Suppressor macrophage (primary cell): ENCODE results near the gene LAMA3.
A peak's percentile ranks its signal among the peaks of the same experiment; 100 is the strongest.

ENCODE experiments used
- DNase-seq, 4 experiments: peaks; one replicate each; pipeline ENCODE4 v3.0.0-alpha.2; 2020 to 2022

The LAMA3 gene

GRCh38 chr18:23977719-23978483, 288.6 kb downstream of the LAMA3 start:
- peak; percentile 77 to 92 (median 90) for DNase-seq

GRCh38 chr18:23981369-23981980, 292.2 kb downstream of the LAMA3 start:
- no peak for DNase-seq

DNA sequence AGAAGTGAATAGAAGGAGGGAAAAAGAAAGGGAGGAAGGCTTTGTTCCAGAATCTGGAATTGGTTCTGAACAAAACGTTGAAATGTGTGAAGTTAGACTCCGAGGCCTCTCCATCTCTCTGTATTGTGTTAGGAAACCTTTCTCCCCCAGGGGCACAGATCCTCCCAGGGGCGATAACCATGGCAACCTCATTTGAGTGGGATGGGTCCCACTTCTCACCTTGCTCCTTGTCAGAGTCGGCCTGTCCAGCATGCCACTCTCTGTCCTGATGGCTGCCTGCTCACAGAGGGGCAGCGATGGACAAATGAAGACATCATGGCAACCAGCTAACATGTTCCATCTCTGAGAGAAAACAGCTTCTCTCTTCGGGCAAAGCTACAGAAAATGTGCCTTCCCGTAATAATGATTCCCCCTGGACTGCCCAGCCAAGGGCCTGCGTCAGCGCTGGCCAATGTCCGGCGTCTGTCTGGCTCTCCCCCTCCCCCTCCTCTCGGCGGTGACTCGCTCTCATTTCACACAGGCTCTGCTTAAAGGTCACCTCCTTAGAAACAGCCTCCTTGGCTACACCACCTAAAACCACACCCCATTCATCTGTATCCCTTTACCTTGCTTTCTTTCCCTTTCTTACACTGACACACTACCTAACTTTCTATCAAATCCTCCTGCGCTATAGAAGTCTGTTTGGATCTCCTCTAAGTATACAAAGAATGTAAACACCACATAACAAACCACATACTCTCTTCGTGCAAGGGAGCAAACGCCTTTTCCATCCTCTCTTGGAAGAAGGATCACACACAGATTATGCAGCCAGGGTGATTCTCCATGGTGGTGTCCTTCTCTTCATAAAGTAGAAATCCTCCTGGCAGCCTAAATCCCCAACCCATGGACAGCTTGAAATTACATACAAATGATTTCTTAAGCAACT, 293.2 kb downstream of the LAMA3 start:
- no peak for DNase-seq

- peak in 3 of 4 experiments; percentile 32 to 48 (median 40) for DNase-seq
Observed at GRCh38 chr18:23983112-23983511, 293.9 kb downstream of the LAMA3 start.

GRCh38 chr18:23986600-23987359, 297.5 kb downstream of the LAMA3 start:
- no peak for DNase-seq

GRCh38 chr18:23990474-23991410, 301.5 kb downstream of the LAMA3 start:
- no peak for DNase-seq

DNA sequence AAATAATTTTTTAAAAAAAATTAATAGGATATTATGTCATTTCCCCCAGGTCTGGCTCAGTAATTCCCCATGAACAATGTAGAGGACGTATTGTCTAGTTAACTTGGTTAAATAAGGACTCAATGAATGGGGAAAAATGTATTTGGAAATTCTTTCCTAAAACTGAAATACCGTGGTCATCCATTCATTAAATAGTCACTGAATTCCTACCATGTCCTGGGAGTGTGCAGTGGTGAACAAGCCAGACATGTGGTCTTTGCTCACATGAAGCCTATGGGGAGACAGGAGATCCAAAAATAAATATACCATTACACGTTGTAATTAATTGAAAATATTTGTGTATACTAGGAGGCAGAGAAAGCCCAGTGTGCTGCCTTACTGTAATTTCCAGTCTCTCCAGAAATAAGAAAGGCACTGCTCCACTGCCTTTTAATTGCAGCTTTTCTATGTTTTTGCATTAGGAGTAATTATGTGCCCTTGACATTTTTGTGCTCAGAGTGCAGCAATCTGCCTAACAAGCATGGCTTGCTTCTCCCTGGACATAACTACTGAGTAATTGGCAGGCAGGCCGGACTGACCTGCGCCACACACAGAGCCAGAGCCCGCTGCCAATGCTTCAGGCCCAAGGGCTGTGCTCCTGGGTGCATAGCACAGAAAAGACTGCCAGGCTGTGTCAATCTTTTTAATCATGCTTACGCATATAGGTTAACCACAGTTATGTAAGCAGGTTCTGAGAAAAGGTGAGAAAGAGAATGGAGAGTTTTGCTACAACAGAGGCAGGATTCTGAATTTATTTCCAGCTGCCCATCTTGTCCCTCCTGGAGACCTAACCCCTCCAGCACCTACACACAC, 303.1 kb downstream of the LAMA3 start:
- DNase-seq: no peak

DNA sequence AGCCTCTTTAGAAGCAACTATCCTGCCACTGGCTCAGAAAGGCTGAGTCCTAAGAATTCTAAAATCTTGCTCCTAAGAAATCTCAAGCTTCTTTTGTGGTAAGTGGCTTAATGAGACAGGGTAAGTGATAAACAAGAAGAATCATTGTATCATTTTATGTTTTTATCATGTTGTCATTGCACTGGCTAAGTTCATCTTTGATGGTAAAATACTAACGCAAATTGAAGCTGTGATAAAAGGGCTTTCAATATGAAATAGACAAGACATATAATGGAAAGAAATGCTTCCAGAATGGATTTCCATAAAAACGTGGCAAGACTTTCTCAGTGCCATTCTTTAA, 303.7 kb downstream of the LAMA3 start:
- DNase-seq: no peak

DNA sequence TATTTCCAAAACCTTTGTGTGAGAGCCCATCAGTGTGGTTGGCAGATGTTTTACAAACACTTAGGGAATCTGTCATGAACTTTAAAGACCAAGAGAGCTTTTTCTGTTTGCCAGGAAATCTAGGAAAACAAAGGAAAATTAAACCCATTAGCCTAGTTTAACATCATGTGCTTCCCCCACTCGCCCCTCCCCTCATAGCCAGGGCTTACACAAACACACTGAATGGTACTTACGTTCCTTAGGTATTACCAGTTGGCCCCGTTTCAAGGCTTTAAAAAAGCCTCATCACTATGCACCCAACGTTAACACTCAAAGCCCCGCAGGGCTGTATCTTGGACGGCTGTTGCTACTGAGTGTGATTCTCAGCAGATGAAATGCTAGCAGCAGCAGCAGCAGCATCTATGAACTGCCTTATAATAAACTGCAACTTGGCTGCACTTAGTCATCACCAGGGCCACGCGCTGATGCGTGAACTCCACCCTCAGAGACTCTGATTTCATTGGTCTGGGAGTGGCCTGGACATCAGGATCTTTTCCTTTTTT, 305.2 kb downstream of the LAMA3 start:
- no peak for DNase-seq

GRCh38 chr18:23995180-23995579, 305.9 kb downstream of the LAMA3 start:
- DNase-seq: no peak

DNA sequence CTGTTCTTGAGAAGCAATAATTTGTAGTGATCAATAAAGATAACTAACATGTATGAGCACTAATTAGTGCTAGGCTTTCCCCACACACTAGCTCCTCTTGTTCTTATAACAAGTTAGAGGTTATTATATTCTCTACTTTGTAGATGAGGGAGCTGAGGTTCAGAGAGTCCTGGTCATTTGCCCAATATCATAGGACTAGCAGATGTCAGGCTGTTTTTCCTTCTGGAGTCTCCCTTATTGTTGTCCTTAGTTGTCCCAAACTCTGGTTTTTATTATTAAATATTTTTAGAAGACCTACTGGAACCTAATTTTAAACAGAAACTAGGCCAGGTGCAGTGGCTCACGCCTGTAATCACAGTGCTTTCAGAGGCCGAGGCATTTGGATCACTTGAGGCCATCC, 308.8 kb downstream of the LAMA3 start:
- DNase-seq: no peak

GRCh38 chr18:23998820-23999219, 309.6 kb downstream of the LAMA3 start:
- no peak for DNase-seq

- no peak for DNase-seq
Observed at GRCh38 chr18:24000613-24001490, 311.6 kb downstream of the LAMA3 start.

DNA sequence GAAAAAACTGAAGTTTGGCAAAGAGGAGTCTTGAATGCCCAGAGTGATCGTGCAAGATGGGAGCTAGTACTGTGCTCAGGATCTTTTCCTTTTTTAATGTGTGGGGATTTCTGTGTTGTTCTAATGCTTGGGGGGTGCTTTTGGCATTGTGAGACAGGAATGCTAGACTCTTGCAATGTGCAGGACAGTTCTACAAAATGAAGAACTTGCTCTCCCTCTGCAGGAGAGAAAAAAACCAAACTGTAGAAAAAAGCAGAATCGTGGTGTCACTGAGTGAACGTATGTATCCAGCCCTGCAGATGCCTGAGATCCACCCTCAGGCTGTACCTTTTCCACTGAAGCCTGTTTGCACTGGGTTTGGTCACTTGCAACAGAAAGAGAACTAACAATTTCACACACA, 313.2 kb downstream of the LAMA3 start:
- no peak for DNase-seq

GRCh38 chr18:24003288-24003687, 314.0 kb downstream of the LAMA3 start:
- no peak for DNase-seq

DNA sequence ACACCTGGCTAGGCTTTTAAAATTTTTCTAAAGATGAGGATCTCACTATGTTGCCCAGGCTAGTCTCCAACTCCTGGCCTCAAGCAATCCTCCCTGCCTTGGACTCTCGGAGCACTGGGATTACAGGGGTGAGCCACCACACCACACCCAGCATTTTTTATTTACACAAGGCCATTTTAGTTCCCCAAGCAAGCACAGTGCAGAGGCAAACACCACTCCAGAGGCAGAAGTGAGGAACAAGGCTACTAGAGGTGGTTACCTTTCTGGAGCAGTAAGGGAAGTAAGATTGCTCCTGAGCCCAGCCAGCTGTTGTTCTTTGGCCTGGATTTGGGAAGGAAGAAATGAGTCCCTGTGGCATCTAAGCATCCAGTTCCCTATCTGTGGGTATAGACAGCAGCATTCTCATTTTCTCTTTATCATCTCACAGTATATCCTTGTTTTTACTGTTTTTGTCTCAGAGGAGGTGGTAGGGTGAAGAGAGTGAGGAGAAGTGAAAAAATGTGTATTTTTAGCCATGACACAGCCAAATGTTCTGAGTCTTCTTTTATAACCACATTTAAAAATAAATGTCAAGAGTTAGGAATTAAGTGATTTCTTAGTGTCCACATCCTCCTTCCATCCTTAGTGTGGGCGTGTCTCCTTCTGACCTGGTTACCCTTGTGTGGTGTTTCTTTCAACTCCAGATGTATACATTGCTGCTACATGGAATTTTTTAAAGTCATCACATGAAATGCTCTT, 314.8 kb downstream of the LAMA3 start:
- peak in 2 of 4 experiments; percentile 26 to 27 for DNase-seq
